GM23248 (cell line): ENCODE data around the gene LDLRAD3.

ENCODE experiments used
- EZH2 ChIP-seq: fragments of 200-600 bp; sonication (generic); IDR thresholded peaks from 2 replicates; pipeline ENCODE4 v1.6.1; 2018; ENCODE audit warnings: antibody characterized with exemption, mild to moderate bottlenecking; ENCODE audit not compliant: insufficient read depth, poor library complexity, severe bottlenecking
- EZH2phosphoT487 ChIP-seq: fragments of 200-600 bp; sonication (generic); IDR thresholded peaks from 2 replicates; pipeline ENCODE4 v1.6.1; 2018; ENCODE audit warnings: antibody characterized with exemption, moderate library complexity, mild to moderate bottlenecking, low read depth; ENCODE audit not compliant: insufficient read depth

DNA sequence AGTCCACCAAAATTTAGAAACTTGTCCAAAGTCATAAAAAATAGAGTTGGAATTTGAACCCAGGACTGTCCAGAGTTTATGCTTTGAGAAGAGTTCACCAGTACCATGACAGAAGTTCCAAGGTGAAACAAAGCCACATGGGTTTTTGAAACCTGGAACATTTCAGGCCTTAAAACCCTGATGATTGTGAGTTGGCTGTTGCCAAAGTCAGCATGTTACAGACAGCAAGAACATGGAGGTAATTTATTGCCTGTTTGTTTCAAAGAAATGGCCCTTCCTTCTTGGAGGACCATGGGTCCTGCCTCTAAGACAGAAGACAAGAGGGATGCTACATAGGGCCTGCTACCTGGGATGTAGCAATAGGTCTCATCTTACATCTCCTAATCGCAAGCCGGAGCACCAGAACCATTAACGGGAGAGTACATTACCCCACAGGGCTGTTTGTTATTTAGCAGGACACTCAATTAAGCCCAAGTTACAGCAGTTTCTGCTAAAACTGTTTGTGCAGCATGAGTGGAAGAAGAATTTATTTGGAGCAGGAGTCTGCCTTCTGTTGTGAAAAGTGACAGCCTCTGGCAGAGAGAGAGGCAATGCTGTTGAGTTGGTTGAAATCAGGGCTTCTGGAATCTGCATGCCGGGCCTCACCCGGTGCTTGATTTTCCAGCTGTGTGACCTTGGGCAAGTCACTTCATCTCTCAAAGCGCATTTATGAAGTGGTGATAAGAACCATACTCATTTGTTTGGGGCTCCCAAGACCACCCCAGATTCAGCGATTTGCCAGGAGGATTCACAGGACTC is 136.2 kb downstream of the LDLRAD3 start:
- no peak for TF ChIP-seq EZH2
- no peak for TF ChIP-seq EZH2phosphoT487
